Smooth muscle cell (in vitro differentiated cells): ENCODE data around the gene AFAP1L1. TPM values are rescaled to one million over a fixed set of nuclear protein-coding genes. Genes with fewer than 3 reads are reported as not detected.

Experiments used
- DNase-seq: peaks from one replicate; lab custom pipeline; 2025; ENCODE audit not compliant: unreplicated experiment; lab: John Stamatoyannopoulos, UW
- H2AFZ ChIP-seq: fragments of 200-600 bp; sonication (generic); 2 replicates; pipeline ENCODE4 v1.6.0; 2016; ENCODE audit warnings: antibody characterized with exemption, low read depth, mild to moderate bottlenecking
- H3F3A ChIP-seq: fragments of 200-600 bp; sonication (generic); 2 replicates; pipeline ENCODE4 v1.6.0; 2017; ENCODE audit warnings: antibody characterized with exemption, low read depth
- H3K27ac ChIP-seq: fragments of 200-600 bp; sonication (generic); 2 replicates; pipeline ENCODE4 v1.5.1; 2016; ENCODE audit warnings: low read depth, mild to moderate bottlenecking
- H3K27me3 ChIP-seq: fragments of 200-600 bp; sonication (generic); 2 replicates; pipeline ENCODE4 v1.6.1; 2016; ENCODE audit warnings: low read depth, mild to moderate bottlenecking
- H3K36me3 ChIP-seq: fragments of 200-600 bp; sonication (generic); 2 replicates; pipeline ENCODE4 v1.5.1; 2016; ENCODE audit warnings: low read depth
- H3K4me1 ChIP-seq: fragments of 200-600 bp; sonication (generic); 2 replicates; pipeline ENCODE4 v1.5.1; 2016; ENCODE audit warnings: low read depth
- H3K4me2 ChIP-seq: fragments of 200-600 bp; sonication (generic); 2 replicates; pipeline ENCODE4 v1.6.0; 2016; ENCODE audit warnings: mild to moderate bottlenecking
- H3K4me3 ChIP-seq: fragments of 200-600 bp; sonication (generic); 2 replicates; pipeline ENCODE4 v1.5.1; 2016; ENCODE audit warnings: mild to moderate bottlenecking
- H3K79me2 ChIP-seq: fragments of 200-600 bp; sonication (generic); 2 replicates; pipeline ENCODE4 v1.6.0; 2016; ENCODE audit warnings: low read depth, mild to moderate bottlenecking
- H3K9ac ChIP-seq: fragments of 200-600 bp; sonication (generic); 2 replicates; pipeline ENCODE4 v1.6.0; 2016; ENCODE audit warnings: low read depth
- H3K9me3 ChIP-seq: fragments of 200-600 bp; sonication (generic); replicated peaks from 2 replicates; pipeline ENCODE4 v1.5.1; 2016; ENCODE audit warnings: low read depth
- H4K20me1 ChIP-seq: fragments of 200-600 bp; sonication (generic); 2 replicates; pipeline ENCODE4 v1.6.0; 2016; ENCODE audit warnings: low read depth
- WGBS: methylation state at CpG from one replicate; pipeline ENCODE4 v1.1.7; 2016; ENCODE audit warnings: low lambda C conversion rate; 5-methylcytosine and 5-hydroxymethylcytosine counted together
- polyA plus RNA-seq: library from polyadenylated mRNA; unstranded; fragments of >200 nt; fragmentation: Nextera tagmentation; extraction: Ambion mirVana; gene quantifications from 2 replicates; pipeline ENCODE4 v1.2.1, GENCODE V29; 2016
- total RNA-seq: library from RNA; depleted of rRNA; stranded (reverse); fragments of >200 nt; gene quantifications from 2 replicates; pipeline ENCODE4 v1.2.3, GENCODE V29; 2014
- TF ChIP-seq, protein P1 (sequence below): fragments of 200-600 bp; sonication (generic); IDR thresholded peaks from 2 replicates; pipeline ENCODE4 v1.5.1; 2017; ENCODE audit warnings: borderline replicate concordance, mild to moderate bottlenecking, antibody characterized with exemption; ENCODE audit not compliant: insufficient read depth, poor library complexity, severe bottlenecking

Gene AFAP1L1
- total and polyA plus RNA-seq, 2 experiments from 2014 or later = 0.59 to 2.3 TPM

GRCh38 chr5:149298842-149299404, 27.3 kb downstream of the AFAP1L1 start:
- no peak for DNase-seq
- TF ChIP-seq, protein P1, sequence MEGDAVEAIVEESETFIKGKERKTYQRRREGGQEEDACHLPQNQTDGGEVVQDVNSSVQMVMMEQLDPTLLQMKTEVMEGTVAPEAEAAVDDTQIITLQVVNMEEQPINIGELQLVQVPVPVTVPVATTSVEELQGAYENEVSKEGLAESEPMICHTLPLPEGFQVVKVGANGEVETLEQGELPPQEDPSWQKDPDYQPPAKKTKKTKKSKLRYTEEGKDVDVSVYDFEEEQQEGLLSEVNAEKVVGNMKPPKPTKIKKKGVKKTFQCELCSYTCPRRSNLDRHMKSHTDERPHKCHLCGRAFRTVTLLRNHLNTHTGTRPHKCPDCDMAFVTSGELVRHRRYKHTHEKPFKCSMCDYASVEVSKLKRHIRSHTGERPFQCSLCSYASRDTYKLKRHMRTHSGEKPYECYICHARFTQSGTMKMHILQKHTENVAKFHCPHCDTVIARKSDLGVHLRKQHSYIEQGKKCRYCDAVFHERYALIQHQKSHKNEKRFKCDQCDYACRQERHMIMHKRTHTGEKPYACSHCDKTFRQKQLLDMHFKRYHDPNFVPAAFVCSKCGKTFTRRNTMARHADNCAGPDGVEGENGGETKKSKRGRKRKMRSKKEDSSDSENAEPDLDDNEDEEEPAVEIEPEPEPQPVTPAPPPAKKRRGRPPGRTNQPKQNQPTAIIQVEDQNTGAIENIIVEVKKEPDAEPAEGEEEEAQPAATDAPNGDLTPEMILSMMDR = no peak
- H3K9ac ChIP-seq = no peak overlapping the region
- no peak overlapping the region for H3K4me3 ChIP-seq
- H3K36me3 ChIP-seq = no peaks in the 10 kb centered on the region
- no peak overlapping the region for H3K4me2 ChIP-seq
- WGBS = 92% methylated on average over 11 of the region's 11 CpGs
- no peak overlapping the region for H2AFZ ChIP-seq
- no peaks in the 10 kb centered on the region for H4K20me1 ChIP-seq
- H3K9me3 ChIP-seq = no peaks in the 10 kb centered on the region
- H3K27ac ChIP-seq = no peak overlapping the region
- H3F3A ChIP-seq = peaks cover 10% of the 10 kb centered on the region
- no peaks in the 10 kb centered on the region for H3K4me1 ChIP-seq
- H3K79me2 ChIP-seq = no peaks in the 10 kb centered on the region
- no peaks in the 10 kb centered on the region for H3K27me3 ChIP-seq

- H2AFZ ChIP-seq = no peak overlapping the region
- no peak overlapping the region for H3K9ac ChIP-seq
- H3K79me2 ChIP-seq = no peaks in the 10 kb centered on the region
- no peaks in the 10 kb centered on the region for H4K20me1 ChIP-seq
- no peaks in the 10 kb centered on the region for H3K36me3 ChIP-seq
- TF ChIP-seq, protein P1 = no peak
- no peaks in the 10 kb centered on the region for H3K9me3 ChIP-seq
- no peak overlapping the region for H3K4me2 ChIP-seq
- WGBS = 97% methylated on average over 12 of the region's 14 CpGs
- H3K4me1 ChIP-seq = no peaks in the 10 kb centered on the region
- no peak overlapping the region for H3K27ac ChIP-seq
- no peak overlapping the region for H3K4me3 ChIP-seq
- H3K27me3 ChIP-seq = no peaks in the 10 kb centered on the region
- DNase-seq = no peak
- peaks cover 10% of the 10 kb centered on the region for H3F3A ChIP-seq
These were observed 27.9 kb downstream of the AFAP1L1 start for GRCh38 chr5:149299451-149300054.

DNA sequence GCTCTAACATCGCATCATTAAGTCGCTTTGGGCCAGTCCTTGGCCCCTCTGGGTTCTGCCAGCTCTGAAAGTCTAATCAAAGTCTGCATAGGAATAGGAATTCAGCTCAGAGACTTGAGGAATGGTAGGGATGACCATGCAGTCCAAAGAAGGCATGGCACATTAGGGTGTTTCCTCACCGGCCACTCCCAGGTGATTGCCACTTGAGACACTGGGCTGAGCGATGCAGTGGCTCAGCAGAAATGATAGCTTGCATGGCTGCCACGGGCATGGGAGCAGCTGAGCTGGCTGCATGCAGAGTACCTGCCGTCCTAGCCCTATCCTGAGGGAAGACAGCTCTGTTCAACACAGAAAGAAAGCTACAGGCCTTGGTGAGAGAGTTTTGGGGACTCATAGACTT, 28.8 kb downstream of the AFAP1L1 start:
- H3K36me3 ChIP-seq = no peaks in the 10 kb centered on the region
- H3K27ac ChIP-seq = no peak overlapping the region
- H3K79me2 ChIP-seq = no peaks in the 10 kb centered on the region
- no peak overlapping the region for H3K9ac ChIP-seq
- 96% methylated on average over 6 of the region's 6 CpGs for WGBS
- H3K4me2 ChIP-seq = no peak overlapping the region
- H4K20me1 ChIP-seq = no peaks in the 10 kb centered on the region
- H3K4me3 ChIP-seq = no peak overlapping the region
- peaks cover 10% of the 10 kb centered on the region for H3F3A ChIP-seq
- no peaks in the 10 kb centered on the region for H3K9me3 ChIP-seq
- no peaks in the 10 kb centered on the region for H3K27me3 ChIP-seq
- no peak for DNase-seq
- TF ChIP-seq, protein P1 = no peak
- no peaks in the 10 kb centered on the region for H3K4me1 ChIP-seq
- no peak overlapping the region for H2AFZ ChIP-seq
